Body of pancreas (tissue), 4 donors: Measurements from ENCODE around the gene HELZ.

ENCODE experiments used
- POLR2A ChIP-seq, 3 donors: fragments of 450-650 bp; IDR thresholded peaks; one replicate each; pipeline ENCODE4 v1.6.1; 2016; ENCODE audit warnings: antibody characterized with exemption in 3 of 3, mild to moderate bottlenecking in 2 of 3
- TF ChIP-seq, protein P1 (sequence below), 7 experiments: fragments of 450-650 bp in 4 of 7; fragments of 200-600 bp in 3 of 7; sonication (generic) in 3 of 7; IDR thresholded peaks; one replicate each; pipeline ENCODE4 v1.5.1; 2016 to 2019; ENCODE audit warnings: antibody characterized with exemption in 7 of 7

GRCh38 chr17:67183531-67183930 is 61.5 kb downstream of the HELZ start:
- TF ChIP-seq, protein P1, sequence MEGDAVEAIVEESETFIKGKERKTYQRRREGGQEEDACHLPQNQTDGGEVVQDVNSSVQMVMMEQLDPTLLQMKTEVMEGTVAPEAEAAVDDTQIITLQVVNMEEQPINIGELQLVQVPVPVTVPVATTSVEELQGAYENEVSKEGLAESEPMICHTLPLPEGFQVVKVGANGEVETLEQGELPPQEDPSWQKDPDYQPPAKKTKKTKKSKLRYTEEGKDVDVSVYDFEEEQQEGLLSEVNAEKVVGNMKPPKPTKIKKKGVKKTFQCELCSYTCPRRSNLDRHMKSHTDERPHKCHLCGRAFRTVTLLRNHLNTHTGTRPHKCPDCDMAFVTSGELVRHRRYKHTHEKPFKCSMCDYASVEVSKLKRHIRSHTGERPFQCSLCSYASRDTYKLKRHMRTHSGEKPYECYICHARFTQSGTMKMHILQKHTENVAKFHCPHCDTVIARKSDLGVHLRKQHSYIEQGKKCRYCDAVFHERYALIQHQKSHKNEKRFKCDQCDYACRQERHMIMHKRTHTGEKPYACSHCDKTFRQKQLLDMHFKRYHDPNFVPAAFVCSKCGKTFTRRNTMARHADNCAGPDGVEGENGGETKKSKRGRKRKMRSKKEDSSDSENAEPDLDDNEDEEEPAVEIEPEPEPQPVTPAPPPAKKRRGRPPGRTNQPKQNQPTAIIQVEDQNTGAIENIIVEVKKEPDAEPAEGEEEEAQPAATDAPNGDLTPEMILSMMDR (IDR thresholded peaks at IDR 0.05): no peak
- no peak for TF ChIP-seq POLR2A (IDR thresholded peaks at IDR 0.05)
